H9 (cell line): ENCODE results near the gene FNDC3A. TPM values are rescaled to one million over a fixed set of nuclear protein-coding genes. Genes with fewer than 3 reads are reported as not detected.

Experiments used
- DNase-seq: peaks from one replicate; pipeline ENCODE4 v3.0.0-alpha.2; 2017
- H2AFZ ChIP-seq: one replicate; pipeline ENCODE4 v1.6.1; 2013; ENCODE audit warnings: mild to moderate bottlenecking, low read length, control low read depth, moderate library complexity
- H2AK5ac ChIP-seq: 2 replicates; pipeline ENCODE4 v1.6.1; 2013; ENCODE audit warnings: low read length, control low read depth, mixed read lengths; ENCODE audit not compliant: insufficient read length
- H2BK120ac ChIP-seq: one replicate; pipeline ENCODE4 v1.6.1; 2013; ENCODE audit warnings: low read depth, mild to moderate bottlenecking, low read length, control low read depth, inconsistent platforms; ENCODE audit not compliant: poor library complexity, severe bottlenecking
- H2BK12ac ChIP-seq: 2 replicates; pipeline ENCODE4 v1.6.1; 2013; ENCODE audit warnings: low read length, control low read depth, mixed read lengths, low read depth; ENCODE audit not compliant: insufficient read length
- H2BK15ac ChIP-seq: 2 replicates; pipeline ENCODE4 v1.6.1; 2013; ENCODE audit warnings: low read depth, low read length, control low read depth
- H2BK20ac ChIP-seq: one replicate; pipeline ENCODE4 v1.6.1; 2013; ENCODE audit warnings: low read depth, mild to moderate bottlenecking, low read length, control low read depth, inconsistent platforms; ENCODE audit not compliant: poor library complexity, severe bottlenecking
- H2BK5ac ChIP-seq: 2 replicates; pipeline ENCODE4 v1.6.1; 2013; ENCODE audit warnings: low read length, control low read depth, mixed read lengths; ENCODE audit not compliant: insufficient read length
- H3K14ac ChIP-seq: 2 replicates; pipeline ENCODE4 v1.6.1; 2013; ENCODE audit warnings: low read length, control low read depth; ENCODE audit not compliant: insufficient read depth
- H3K18ac ChIP-seq: 2 replicates; pipeline ENCODE4 v1.6.1; 2013; ENCODE audit warnings: low read depth, mild to moderate bottlenecking, mixed read lengths, low read length, control low read depth; ENCODE audit not compliant: insufficient read length
- H3K23ac ChIP-seq: 2 replicates; pipeline ENCODE4 v1.6.1; 2013; ENCODE audit warnings: low read length, control low read depth, mixed read lengths, low read depth; ENCODE audit not compliant: insufficient read length
- H3K23me2 ChIP-seq: 2 replicates; pipeline ENCODE4 v1.6.1; 2013; ENCODE audit warnings: low read depth, mild to moderate bottlenecking, mixed read lengths, low read length, control low read depth; ENCODE audit not compliant: insufficient read length, poor library complexity, severe bottlenecking
- H3K27ac ChIP-seq: 2 replicates; pipeline ENCODE4 v1.5.1; 2013; ENCODE audit warnings: low read length, control low read depth, mixed read lengths, low read depth; ENCODE audit not compliant: insufficient read length
- H3K27me3 ChIP-seq: 2 replicates; pipeline ENCODE4 v1.6.1; 2013; ENCODE audit warnings: low read length, control low read depth, inconsistent platforms; ENCODE audit not compliant: insufficient read depth
- H3K4ac ChIP-seq: 2 replicates; pipeline ENCODE4 v1.6.1; 2013; ENCODE audit warnings: low read depth, mild to moderate bottlenecking, control low read depth, inconsistent platforms, low read length, moderate library complexity
- H3K4me1 ChIP-seq: 2 replicates; pipeline ENCODE4 v1.6.1; 2013; ENCODE audit warnings: low read length, control low read depth, inconsistent platforms; ENCODE audit not compliant: insufficient read depth
- H3K4me2 ChIP-seq: 2 replicates; pipeline ENCODE4 v1.6.1; 2013; ENCODE audit warnings: low read length, control low read depth, mixed read lengths; ENCODE audit not compliant: insufficient read length, insufficient read depth
- H3K56ac ChIP-seq: 2 replicates; pipeline ENCODE4 v1.6.1; 2013; ENCODE audit warnings: low read depth, mild to moderate bottlenecking, mixed read lengths, low read length, control low read depth; ENCODE audit not compliant: insufficient read length
- H3K79me1 ChIP-seq: 2 replicates; pipeline ENCODE4 v1.6.1; 2013; ENCODE audit warnings: low read depth, mild to moderate bottlenecking, moderate library complexity, low read length, control low read depth, inconsistent platforms; ENCODE audit not compliant: insufficient read depth, poor library complexity, severe bottlenecking
- H3K79me2 ChIP-seq: 2 replicates; pipeline ENCODE4 v1.6.1; 2013; ENCODE audit warnings: low read length, control low read depth, inconsistent platforms; ENCODE audit not compliant: insufficient read depth
- H3K9ac ChIP-seq: 2 replicates; pipeline ENCODE4 v1.6.1; 2013; ENCODE audit warnings: low read length, control low read depth, mixed read lengths; ENCODE audit not compliant: insufficient read length; ENCODE audit errors: extremely low read depth
- H3K9me3 ChIP-seq: one replicate; pipeline ENCODE4 v1.6.1; 2013; ENCODE audit warnings: low read depth, low read length, inconsistent platforms; ENCODE audit not compliant: control insufficient read depth
- H3T11ph ChIP-seq: one replicate; pipeline ENCODE4 v1.6.1; 2013; ENCODE audit warnings: mild to moderate bottlenecking, low read length, control low read depth, inconsistent platforms
- H4K20me1 ChIP-seq: one replicate; pipeline ENCODE4 v1.6.1; 2013; ENCODE audit not compliant: control insufficient read depth, insufficient read length, insufficient read depth
- H4K5ac ChIP-seq: 2 replicates; pipeline ENCODE4 v1.6.1; 2013; ENCODE audit warnings: low read depth, mild to moderate bottlenecking, mixed read lengths, low read length, control low read depth; ENCODE audit not compliant: insufficient read length
- H4K8ac ChIP-seq: replicated peaks from 2 replicates; pipeline ENCODE4 v1.6.1; 2013; ENCODE audit warnings: low read length, control low read depth, mixed read lengths, low read depth; ENCODE audit not compliant: insufficient read length
- H4K91ac ChIP-seq: 2 replicates; pipeline ENCODE4 v1.6.1; 2013; ENCODE audit warnings: low read depth, mild to moderate bottlenecking, moderate library complexity, mixed read lengths, low read length, control low read depth; ENCODE audit not compliant: insufficient read length
- H3K27ac Mint-ChIP-seq, 3 experiments: 2 replicates in 2 of 3; 3 replicates in 1 of 3; pipeline ENCODE4 v1.8.0; 2020 to 2021; ENCODE audit warnings: mixed read lengths in 3 of 3, mild to moderate bottlenecking in 1 of 3, moderate library complexity in 1 of 3
- H3K27me3 Mint-ChIP-seq: 2 replicates; pipeline ENCODE4 v1.8.0; 2021; ENCODE audit warnings: low read depth, mild to moderate bottlenecking, moderate library complexity, mixed read lengths
- H3K36me3 Mint-ChIP-seq, 3 experiments: 2 replicates in 2 of 3; 3 replicates in 1 of 3; pipeline ENCODE4 v1.8.0; 2020 to 2021; ENCODE audit warnings: low read depth in 3 of 3, mixed read lengths in 3 of 3; ENCODE audit not compliant: insufficient read depth in 1 of 3
- H3K4me1 Mint-ChIP-seq, 2 experiments: 2 replicates each; pipeline ENCODE4 v1.8.0; 2020; ENCODE audit warnings: mixed read lengths in 2 of 2
- H3K4me3 Mint-ChIP-seq, 2 experiments: 2 replicates in 1 of 2; 3 replicates in 1 of 2; pipeline ENCODE4 v1.8.0; 2020 to 2021; ENCODE audit warnings: mild to moderate bottlenecking in 2 of 2, mixed read lengths in 2 of 2, moderate library complexity in 1 of 2
- H3K9me3 Mint-ChIP-seq, 2 experiments: 2 replicates in 1 of 2; 3 replicates in 1 of 2; pipeline ENCODE4 v1.8.0; 2020; ENCODE audit warnings: mild to moderate bottlenecking in 2 of 2, mixed read lengths in 2 of 2, moderate library complexity in 1 of 2
- WGBS: extraction: QIAGEN DNeasy Blood & Tissue Kit; methylation state at CpG from one replicate; pipeline ENCODE4 v1.1.7; 2013; ENCODE audit warnings: missing lambda C conversion rate, low lambda C conversion rate, mixed read lengths; ENCODE audit not compliant: insufficient read length; ENCODE audit errors: extremely low coverage; 5-methylcytosine and 5-hydroxymethylcytosine counted together
- total RNA-seq: library from RNA; stranded (reverse); gene quantifications from 2 replicates; pipeline ENCODE4 v1.2.1, GENCODE V29; 2021
- TF ChIP-seq, protein P1 (sequence below): fragments of 200-600 bp; sonication (generic); conservative IDR thresholded peaks from 3 replicates; pipeline ENCODE4 v1.8.0; 2021; ENCODE audit warnings: antibody characterized with exemption, mild to moderate bottlenecking

The FNDC3A gene
- total RNA-seq, 1 experiment from 2014 or later: 27.4 TPM

DNA sequence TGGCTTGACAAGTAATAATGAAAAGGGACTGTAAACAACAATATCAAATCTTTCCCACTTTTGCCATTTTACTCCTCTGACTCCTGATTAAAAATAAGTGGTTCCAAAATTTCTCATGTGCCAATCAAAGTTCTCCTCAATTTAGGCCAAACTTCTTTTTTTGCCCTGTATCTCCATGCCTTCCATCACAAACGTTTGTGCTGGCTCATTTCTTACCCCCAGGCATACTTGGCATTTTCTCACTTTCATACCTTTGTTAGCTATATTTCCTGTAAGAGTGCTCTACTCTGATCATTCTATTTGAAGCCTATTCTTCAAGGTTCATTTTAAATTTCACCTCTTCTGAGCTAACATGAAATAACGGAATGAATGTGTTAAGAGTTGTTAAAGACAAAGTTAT is 10.0 kb upstream of the FNDC3A start:
- Mint-ChIP-seq H3K4me1 (peaks cover 0 to 4% of the 10 kb centered on the region in 2 experiments; a peak in 2 of 4 replicates), H3K36me3 (no peaks in the 10 kb centered on the region), H3K4me3 (no peak overlapping the region), H3K27ac (no peak overlapping the region), H3K27me3 (no peaks in the 10 kb centered on the region), H3K9me3 (no peaks in the 10 kb centered on the region)
- Histone ChIP-seq H3K18ac (no peak overlapping the region), H3K4me1 (no peaks in the 10 kb centered on the region), H3K23me2 (no peaks in the 10 kb centered on the region), H2BK120ac (no peak overlapping the region), H3K4me2 (no peak overlapping the region), H2BK15ac (no peak overlapping the region), H3K14ac (no peak overlapping the region), H2BK12ac (no peak overlapping the region), H4K91ac (no peak overlapping the region), H3K9me3 (no peaks in the 10 kb centered on the region), H3T11ph (no peak overlapping the region), H2BK5ac (no peak overlapping the region), H3K27ac (no peak overlapping the region), H2BK20ac (no peak overlapping the region), H4K20me1 (no peaks in the 10 kb centered on the region), H3K9ac (no peak overlapping the region), H3K4ac (no peak overlapping the region), H3K79me1 (no peaks in the 10 kb centered on the region), H3K56ac (no peak overlapping the region), H3K79me2 (no peaks in the 10 kb centered on the region), H4K5ac (no peak overlapping the region), H2AFZ (no peak overlapping the region), H3K27me3 (no peaks in the 10 kb centered on the region), H2AK5ac (no peak overlapping the region), H3K23ac (no peak overlapping the region), H4K8ac (no peak overlapping the region)
- no peak for DNase-seq
- TF ChIP-seq, protein P1, sequence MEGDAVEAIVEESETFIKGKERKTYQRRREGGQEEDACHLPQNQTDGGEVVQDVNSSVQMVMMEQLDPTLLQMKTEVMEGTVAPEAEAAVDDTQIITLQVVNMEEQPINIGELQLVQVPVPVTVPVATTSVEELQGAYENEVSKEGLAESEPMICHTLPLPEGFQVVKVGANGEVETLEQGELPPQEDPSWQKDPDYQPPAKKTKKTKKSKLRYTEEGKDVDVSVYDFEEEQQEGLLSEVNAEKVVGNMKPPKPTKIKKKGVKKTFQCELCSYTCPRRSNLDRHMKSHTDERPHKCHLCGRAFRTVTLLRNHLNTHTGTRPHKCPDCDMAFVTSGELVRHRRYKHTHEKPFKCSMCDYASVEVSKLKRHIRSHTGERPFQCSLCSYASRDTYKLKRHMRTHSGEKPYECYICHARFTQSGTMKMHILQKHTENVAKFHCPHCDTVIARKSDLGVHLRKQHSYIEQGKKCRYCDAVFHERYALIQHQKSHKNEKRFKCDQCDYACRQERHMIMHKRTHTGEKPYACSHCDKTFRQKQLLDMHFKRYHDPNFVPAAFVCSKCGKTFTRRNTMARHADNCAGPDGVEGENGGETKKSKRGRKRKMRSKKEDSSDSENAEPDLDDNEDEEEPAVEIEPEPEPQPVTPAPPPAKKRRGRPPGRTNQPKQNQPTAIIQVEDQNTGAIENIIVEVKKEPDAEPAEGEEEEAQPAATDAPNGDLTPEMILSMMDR: no peak
- WGBS: no CpG with 5 or more reads among the region's 2 CpGs
